Subcutaneous abdominal adipose tissue (tissue), 5 donors: ENCODE measurements around the gene OGFOD1.
A peak's percentile ranks its signal among the peaks of the same experiment; 100 is the strongest.

Experiments used
- H3K27ac ChIP-seq: one replicate; pipeline ENCODE4 v1.7.0; 2013; ENCODE audit warnings: low read depth, mild to moderate bottlenecking, inconsistent platforms, low read length, moderate library complexity
- H3K27me3 ChIP-seq, 5 donors: one replicate each; pipeline ENCODE4 v1.7.0; 2013; ENCODE audit warnings: low read length in 5 of 5, inconsistent platforms in 1 of 5; ENCODE audit not compliant: control insufficient read depth in 5 of 5, insufficient read depth in 4 of 5
- H3K36me3 ChIP-seq, 5 donors: one replicate each; pipeline ENCODE4 v1.7.0; 2013; ENCODE audit warnings: low read length in 5 of 5; ENCODE audit not compliant: control insufficient read depth in 5 of 5, insufficient read depth in 5 of 5
- H3K4me1 ChIP-seq, 5 donors: one replicate each; pipeline ENCODE4 v1.7.0; 2013; ENCODE audit warnings: low read length in 5 of 5, mild to moderate bottlenecking in 3 of 5, moderate library complexity in 1 of 5; ENCODE audit not compliant: control insufficient read depth in 5 of 5, insufficient read depth in 5 of 5
- H3K4me3 ChIP-seq, 5 donors: one replicate each; pipeline ENCODE4 v1.7.0; 2013; ENCODE audit warnings: low read length in 5 of 5, low read depth in 1 of 5
- H3K9ac ChIP-seq, 5 donors: one replicate each; pipeline ENCODE4 v1.7.0; 2013; ENCODE audit warnings: low read length in 5 of 5, mild to moderate bottlenecking in 4 of 5, moderate library complexity in 3 of 5
- H3K9me3 ChIP-seq, 5 donors: one replicate each; pipeline ENCODE4 v1.7.0; 2013; ENCODE audit warnings: low read length in 5 of 5; ENCODE audit not compliant: control insufficient read depth in 5 of 5
- donor health status: healthy.
- donor health status: healthy.
- donor health status: healthy.
- donor health status: healthy.
- donor health status: healthy.

OGFOD1 gene

GRCh38 chr16:56515665-56516064 is 64.3 kb downstream of the OGFOD1 start:
- H3K36me3 ChIP-seq: peaks cover 0 to 14% (median 4%) of the 10 kb centered on the region in 5 donors
- no peaks in the 10 kb centered on the region for H3K27me3 ChIP-seq
- no peak overlapping the region for H3K9ac ChIP-seq
- H3K4me3 ChIP-seq: no peak overlapping the region
- H3K27ac ChIP-seq: no peak overlapping the region
- H3K4me1 ChIP-seq: peaks cover 2 to 19% (median 16%) of the 10 kb centered on the region in 5 donors
- no peaks in the 10 kb centered on the region for H3K9me3 ChIP-seq

GRCh38 chr16:56517206-56517605 is 65.9 kb downstream of the OGFOD1 start:
- H3K27me3 ChIP-seq: no peaks in the 10 kb centered on the region
- no peak overlapping the region for H3K27ac ChIP-seq
- H3K9ac ChIP-seq: no peak overlapping the region
- no peaks in the 10 kb centered on the region for H3K9me3 ChIP-seq
- H3K36me3 ChIP-seq: peaks cover 0 to 8% (median 0%) of the 10 kb centered on the region in 5 donors
- H3K4me1 ChIP-seq: peaks cover 2 to 19% (median 16%) of the 10 kb centered on the region in 5 donors
- H3K4me3 ChIP-seq: no peak overlapping the region

- Histone ChIP-seq H3K4me3 (no peak overlapping the region), H3K27ac (no peak overlapping the region), H3K4me1 (peaks cover 2 to 18% (median 16%) of the 10 kb centered on the region in 5 donors), H3K27me3 (no peaks in the 10 kb centered on the region), H3K9ac (peak overlapping the region in 1 of 5 donors; percentile 14), H3K9me3 (no peaks in the 10 kb centered on the region), H3K36me3 (no peaks in the 10 kb centered on the region)
Measured at GRCh38 chr16:56518425-56518824, 67.1 kb downstream of the OGFOD1 start.

- no peaks in the 10 kb centered on the region for H3K9me3 ChIP-seq
Measured at GRCh38 chr16:56519459-56520250, 68.3 kb downstream of the OGFOD1 start, which contains the start of gene BBS2. TSS of gene BBS2 (minus strand) at chr16:56520024. CDS start at chr16:56519862, 162 bp downstream.

GRCh38 chr16:56520251-56520577 is 68.9 kb downstream of the OGFOD1 start:
- Histone ChIP-seq H3K4me1 (peaks cover 2 to 18% (median 16%) of the 10 kb centered on the region in 5 donors), H3K36me3 (no peaks in the 10 kb centered on the region), H3K4me3 (peak overlapping the region; percentile 69 to 100 (median 97)), H3K27ac (peak overlapping the region; percentile 70), H3K9me3 (no peaks in the 10 kb centered on the region), H3K9ac (peak overlapping the region in 4 of 5 donors; percentile 38 to 89 (median 74)), H3K27me3 (peaks cover 0 to 6% (median 0%) of the 10 kb centered on the region in 5 donors)

More at GRCh38 chr16:56519459-56520250, 68.3 kb downstream of the OGFOD1 start, which contains the start of gene BBS2:
- Histone ChIP-seq H3K27me3 (peaks cover 0 to 3% (median 0%) of the 10 kb centered on the region in 5 donors), H3K9ac (peak within 1 kb of the TSS in 4 of 5 donors; percentile 72 to 89 (median 80)), H3K36me3 (no peaks in the 10 kb centered on the region), H3K27ac (peak within 1 kb of the TSS; percentile 70), H3K4me3 (peak within 1 kb of the TSS; percentile 86 to 100 (median 97)), H3K4me1 (peaks cover 2 to 18% (median 16%) of the 10 kb centered on the region in 5 donors)

GRCh38 chr16:56525236-56525635 is 73.9 kb downstream of the OGFOD1 start:
- Histone ChIP-seq H3K27ac (no peak overlapping the region), H3K27me3 (peaks cover 0 to 8% (median 3%) of the 10 kb centered on the region in 5 donors), H3K4me3 (no peak overlapping the region), H3K9ac (no peak overlapping the region), H3K4me1 (peaks cover 2 to 5% (median 4%) of the 10 kb centered on the region in 5 donors), H3K36me3 (no peaks in the 10 kb centered on the region), H3K9me3 (no peaks in the 10 kb centered on the region)
